Lower lobe of right lung (tissue), 2 donors: ENCODE data around the gene COX4I2. TPM values are rescaled to one million over a fixed set of nuclear protein-coding genes. Genes with fewer than 3 reads are reported as not detected.

Source experiments
- ATAC-seq, 2 donors: fragments of 200-7000 bp; cut with Tn5 transposase; one replicate each; pipeline ENCODE4 v1.9.1; 2020 to 2022; ENCODE audit warnings: mild to moderate bottlenecking in 2 of 2, moderate library complexity in 2 of 2
- DNase-seq: peaks from one replicate; pipeline ENCODE4 v3.0.0-alpha.2; 2020
- H3K27ac ChIP-seq: fragments of 200-600 bp; one replicate; pipeline ENCODE4 v1.8.0; 2022
- H3K27me3 ChIP-seq: fragments of 200-600 bp; one replicate; pipeline ENCODE4 v1.8.0; 2022; ENCODE audit warnings: low read depth
- H3K36me3 ChIP-seq: fragments of 200-600 bp; one replicate; pipeline ENCODE4 v1.8.0; 2022; ENCODE audit warnings: mild to moderate bottlenecking
- H3K4me1 ChIP-seq: fragments of 200-600 bp; one replicate; pipeline ENCODE4 v1.8.0; 2022
- H3K4me3 ChIP-seq: fragments of 200-600 bp; one replicate; pipeline ENCODE4 v1.8.0; 2022; ENCODE audit warnings: mild to moderate bottlenecking
- H3K9me3 ChIP-seq: fragments of 200-600 bp; one replicate; pipeline ENCODE4 v1.8.0; 2022
- intact Hi-C: fragments of 100-400 bp; cut with DNase I; formaldehyde crosslinking; loops from one replicate; pipeline ENCODE4 v1.11.0; 2022
- total RNA-seq: library from RNA; stranded (reverse); fragmentation: NEBNext Ultra II Directional; extraction: Animal tissue kit (Norgen Biotek cat#: 25700); gene quantifications from one replicate; pipeline ENCODE4 v1.2.1, GENCODE V29; 2021
- TF ChIP-seq, protein P1 (sequence below): fragments of 200-600 bp; IDR thresholded peaks from one replicate; pipeline ENCODE4 v1.8.0; 2022; ENCODE audit warnings: antibody characterized with exemption, mild to moderate bottlenecking
- donor health status: DM: no; HTN: yes; CAD: no; lungs with severe emphysema.

The COX4I2 gene
- total RNA-seq, 1 donor from 2014 or later, result 17.1 TPM

DNA sequence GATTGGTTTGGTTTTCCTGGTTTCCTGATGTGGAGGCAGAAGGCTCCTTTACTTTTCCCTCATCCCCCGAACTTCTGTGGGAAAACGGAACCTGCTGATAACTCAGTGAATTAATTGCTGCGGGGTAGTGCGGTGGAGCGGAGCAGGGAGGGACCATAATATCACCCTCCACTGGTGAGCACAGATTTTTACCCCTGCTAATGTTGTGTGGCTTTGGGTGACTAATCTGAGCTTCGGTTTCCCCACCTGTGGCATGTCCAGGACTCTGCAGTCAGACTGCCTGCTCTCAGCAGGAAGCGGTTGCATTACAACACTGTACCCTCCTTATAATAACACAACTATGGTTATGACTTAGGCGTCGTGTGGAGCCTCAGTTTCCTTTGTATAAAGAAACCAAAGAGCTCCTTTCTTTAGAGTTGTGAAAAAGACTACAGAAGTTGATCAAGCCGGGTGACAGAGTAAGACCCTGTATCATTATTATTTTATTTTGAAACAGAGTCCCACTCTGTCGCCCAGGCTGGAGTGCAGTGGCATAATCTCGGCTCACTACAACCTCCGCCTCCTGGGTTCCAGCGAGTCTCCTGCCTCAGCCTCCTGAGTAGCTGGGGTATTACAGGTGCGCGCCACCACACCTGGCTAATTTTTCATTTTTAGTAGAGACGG lies 34.8 kb upstream of the COX4I2 start:
- intact Hi-C loops, result no loop called here

DNA sequence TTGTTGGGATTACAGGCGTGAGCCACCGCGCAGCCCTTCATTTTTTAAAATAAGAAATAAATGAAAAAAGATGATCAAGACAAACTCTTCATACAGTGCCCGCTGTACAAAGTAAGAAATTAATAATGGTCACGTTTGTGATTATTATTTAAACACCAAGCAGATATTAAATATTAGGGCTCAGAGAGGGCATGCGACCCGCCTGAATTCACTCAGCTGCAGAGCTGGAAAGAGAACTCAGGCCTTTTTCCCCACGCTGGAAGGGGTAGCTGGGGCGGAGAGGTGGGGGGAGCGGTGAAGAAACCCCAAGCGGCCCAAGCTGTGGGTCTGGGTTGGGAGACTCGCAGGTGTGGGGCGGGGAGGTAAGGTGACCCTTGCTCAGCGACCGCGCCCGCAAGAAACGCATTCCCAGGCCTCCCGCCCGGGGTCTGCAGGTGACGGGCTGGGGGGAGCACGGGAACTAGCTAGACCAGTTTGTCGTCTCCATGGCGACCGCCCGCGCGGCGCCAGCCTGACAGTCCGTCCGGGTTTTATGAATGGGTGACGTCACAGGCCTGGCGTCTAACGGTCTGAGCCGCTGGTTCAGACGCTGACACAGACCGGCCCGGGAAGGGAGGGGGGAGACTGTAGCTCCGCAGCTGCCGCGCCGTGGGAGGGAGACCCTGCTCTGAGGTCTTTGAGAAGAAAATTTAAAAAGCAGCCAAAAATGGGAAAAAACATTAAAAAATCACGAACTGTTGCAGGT lies 33.7 kb upstream of the COX4I2 start:
- no peaks in the 10 kb centered on the region for H3K27me3 ChIP-seq
- TF ChIP-seq, protein P1, sequence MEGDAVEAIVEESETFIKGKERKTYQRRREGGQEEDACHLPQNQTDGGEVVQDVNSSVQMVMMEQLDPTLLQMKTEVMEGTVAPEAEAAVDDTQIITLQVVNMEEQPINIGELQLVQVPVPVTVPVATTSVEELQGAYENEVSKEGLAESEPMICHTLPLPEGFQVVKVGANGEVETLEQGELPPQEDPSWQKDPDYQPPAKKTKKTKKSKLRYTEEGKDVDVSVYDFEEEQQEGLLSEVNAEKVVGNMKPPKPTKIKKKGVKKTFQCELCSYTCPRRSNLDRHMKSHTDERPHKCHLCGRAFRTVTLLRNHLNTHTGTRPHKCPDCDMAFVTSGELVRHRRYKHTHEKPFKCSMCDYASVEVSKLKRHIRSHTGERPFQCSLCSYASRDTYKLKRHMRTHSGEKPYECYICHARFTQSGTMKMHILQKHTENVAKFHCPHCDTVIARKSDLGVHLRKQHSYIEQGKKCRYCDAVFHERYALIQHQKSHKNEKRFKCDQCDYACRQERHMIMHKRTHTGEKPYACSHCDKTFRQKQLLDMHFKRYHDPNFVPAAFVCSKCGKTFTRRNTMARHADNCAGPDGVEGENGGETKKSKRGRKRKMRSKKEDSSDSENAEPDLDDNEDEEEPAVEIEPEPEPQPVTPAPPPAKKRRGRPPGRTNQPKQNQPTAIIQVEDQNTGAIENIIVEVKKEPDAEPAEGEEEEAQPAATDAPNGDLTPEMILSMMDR, result no peak
- peak overlapping the region; percentile 81 for H3K4me3 ChIP-seq
- H3K4me1 ChIP-seq, result peaks cover 41% of the 10 kb centered on the region
- no peaks in the 10 kb centered on the region for H3K36me3 ChIP-seq
- intact Hi-C loops, result no loop called here
- DNase-seq (peak; percentile 97), ATAC-seq (peak; percentile 81)
- peak overlapping the region; percentile 98 for H3K27ac ChIP-seq
- no peaks in the 10 kb centered on the region for H3K9me3 ChIP-seq

More for the DNA sequence above, 34.8 kb upstream of the COX4I2 start:
- no peak for ATAC-seq
- Histone ChIP-seq H3K4me1 (peaks cover 30% of the 10 kb centered on the region), H3K36me3 (no peaks in the 10 kb centered on the region), H3K4me3 (peak overlapping the region; percentile 8), H3K27me3 (no peaks in the 10 kb centered on the region), H3K9me3 (no peaks in the 10 kb centered on the region), H3K27ac (peak overlapping the region; percentile 98)
- DNase-seq, result no peak
- TF ChIP-seq, protein P1, result no peak

DNA sequence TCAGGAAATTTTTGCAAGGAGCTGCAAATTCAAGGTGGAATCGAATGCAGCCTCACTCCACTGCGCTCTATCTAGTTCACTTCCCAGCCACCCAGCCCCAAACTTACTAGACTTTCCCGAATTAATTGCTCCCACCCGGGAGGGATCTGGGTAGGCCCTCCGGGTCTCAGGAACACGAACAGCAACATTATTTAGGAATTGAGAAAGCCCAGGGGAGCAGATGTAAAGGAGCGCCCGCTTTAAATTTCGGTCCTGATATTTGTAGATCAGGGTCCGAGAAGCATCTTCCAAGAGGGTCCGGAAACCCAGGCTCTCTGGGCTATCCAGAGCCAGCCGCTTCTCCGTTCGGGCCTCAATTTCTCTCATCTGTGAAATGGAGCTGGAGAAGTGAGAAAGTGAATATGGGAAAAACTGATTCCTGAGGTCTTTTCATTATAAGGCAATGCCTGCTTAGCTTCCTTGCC lies 33.1 kb upstream of the COX4I2 start:
- intact Hi-C loops, result no loop called here
- ATAC-seq (no peak), DNase-seq (no peak)
- peak overlapping the region; percentile 98 for H3K27ac ChIP-seq
- H3K9me3 ChIP-seq, result no peaks in the 10 kb centered on the region
- H3K4me3 ChIP-seq, result peak overlapping the region; percentile 81
- H3K4me1 ChIP-seq, result peaks cover 47% of the 10 kb centered on the region
- H3K36me3 ChIP-seq, result no peaks in the 10 kb centered on the region
- TF ChIP-seq, protein P1, result no peak
- H3K27me3 ChIP-seq, result no peaks in the 10 kb centered on the region

DNA sequence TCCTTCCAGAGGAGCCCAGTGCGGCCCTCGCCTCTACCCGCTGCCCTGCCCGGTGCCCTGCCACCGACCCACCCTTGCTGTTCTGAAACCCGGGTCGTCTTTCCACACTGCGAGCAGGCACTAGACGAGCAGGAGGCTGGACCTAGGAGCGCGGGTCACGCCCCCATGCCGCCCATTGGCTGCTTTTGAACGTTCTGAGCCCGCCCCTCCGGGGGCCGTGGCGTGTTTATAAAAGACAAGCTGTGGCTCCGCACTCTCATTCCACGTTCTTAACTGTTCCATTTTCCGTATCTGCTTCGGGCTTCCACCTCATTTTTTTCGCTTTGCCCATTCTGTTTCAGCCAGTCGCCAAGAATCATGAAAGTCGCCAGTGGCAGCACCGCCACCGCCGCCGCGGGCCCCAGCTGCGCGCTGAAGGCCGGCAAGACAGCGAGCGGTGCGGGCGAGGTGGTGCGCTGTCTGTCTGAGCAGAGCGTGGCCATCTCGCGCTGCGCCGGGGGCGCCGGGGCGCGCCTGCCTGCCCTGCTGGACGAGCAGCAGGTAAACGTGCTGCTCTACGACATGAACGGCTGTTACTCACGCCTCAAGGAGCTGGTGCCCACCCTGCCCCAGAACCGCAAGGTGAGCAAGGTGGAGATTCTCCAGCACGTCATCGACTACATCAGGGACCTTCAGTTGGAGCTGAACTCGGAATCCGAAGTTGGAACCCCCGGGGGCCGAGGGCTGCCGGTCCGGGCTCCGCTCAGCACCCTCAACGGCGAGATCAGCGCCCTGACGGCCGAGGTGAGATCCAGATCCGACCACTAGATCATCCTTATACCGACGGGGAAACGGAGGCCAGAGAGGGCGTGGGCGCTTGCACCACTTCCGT lies 32.4 kb upstream of the COX4I2 start, which contains the start of gene ID1:
Gene ID1, plus strand, starts transcription at position 259 of the 871 bp plus-strand sequence. Its CDS starts 99 bp downstream, at position 358.
- Histone ChIP-seq H3K27ac (peak within 1 kb of the TSS; percentile 98), H3K36me3 (no peaks in the 10 kb centered on the region), H3K9me3 (no peaks in the 10 kb centered on the region), H3K4me3 (peak within 1 kb of the TSS; percentile 81), H3K4me1 (peaks cover 53% of the 10 kb centered on the region), H3K27me3 (no peaks in the 10 kb centered on the region)
- ATAC-seq (peak; percentile 89 to 91), DNase-seq (peak; percentile 97)
- TF ChIP-seq, protein P1, result no peak
- intact Hi-C loops, result no loop called here
